AG04450 (cell line): ENCODE data around the gene DPP6. TPM values are rescaled to one million over a fixed set of nuclear protein-coding genes. Genes with fewer than 3 reads are reported as not detected.

Source experiments
- CTCF ChIA-PET: fragments of 300-600, 350-600 bp; formaldehyde crosslinking; extraction: SDS; loops from one replicate; lab custom pipeline; 2022; ENCODE audit warnings: antibody characterized with exemption, inconsistent platforms; lab: Charles Lee
- POLR2A ChIA-PET: fragments of 350-600 bp; formaldehyde crosslinking; extraction: SDS; loops from one replicate; lab custom pipeline; 2021; ENCODE audit warnings: antibody characterized with exemption, inconsistent platforms; lab: Yijun Ruan, JAX
- DNase-seq: peaks from one replicate; pipeline ENCODE4 v3.0.0-alpha.2; 2011; ENCODE audit warnings: low read depth, low spot score
- H3K27ac ChIP-seq: one replicate; pipeline ENCODE4 v1.5.1; 2012; ENCODE audit warnings: low read depth, low read length, control low read depth
- H3K27me3 ChIP-seq: one replicate; pipeline ENCODE4 v1.6.0; 2012; ENCODE audit warnings: low read length; ENCODE audit not compliant: control insufficient read depth, insufficient read depth
- H3K4me3 ChIP-seq: 2 replicates; pipeline ENCODE4 v1.5.1; 2011; ENCODE audit warnings: mild to moderate bottlenecking, low read depth, low read length, control low read depth
- H3K9me3 ChIP-seq: 2 replicates; pipeline ENCODE4 v1.5.1; 2012; ENCODE audit warnings: low read length; ENCODE audit not compliant: control insufficient read depth, insufficient read depth
- CTCF ChIP-seq: IDR thresholded peaks from 2 replicates; pipeline ENCODE4 v1.5.1; 2011; ENCODE audit warnings: low read depth, low read length, control low read depth, inconsistent platforms
- polyA plus RNA-seq: library from polyadenylated mRNA; depleted of rRNA; stranded (reverse); fragments of >200 nt; gene quantifications from 2 replicates; pipeline ENCODE4 v1.2.3, GENCODE V29; 2011

DPP6 gene
- polyA plus RNA-seq, 1 experiment: not detected

GRCh38 chr7:154178895-154179294 lies 126.7 kb downstream of the DPP6 start:
- TF ChIP-seq CTCF: no peak
- Histone ChIP-seq H3K9me3 (peaks cover 46% of the 10 kb centered on the region), H3K27ac (no peak overlapping the region), H3K27me3 (no peaks in the 10 kb centered on the region), H3K4me3 (no peak overlapping the region)
- no peak for DNase-seq
- ChIA-PET POLR2A (no interaction called here), CTCF (no interaction called here)

- peaks cover 40% of the 10 kb centered on the region for H3K9me3 ChIP-seq
- DNase-seq: no peak
- H3K27ac ChIP-seq: no peak overlapping the region
- TF ChIP-seq CTCF: no peak
- CTCF ChIA-PET: no interaction called here
- no peak overlapping the region for H3K4me3 ChIP-seq
- POLR2A ChIA-PET: no interaction called here
- no peaks in the 10 kb centered on the region for H3K27me3 ChIP-seq
These were observed 131.3 kb downstream of the DPP6 start for GRCh38 chr7:154183482-154183881.

- no peak for DNase-seq
- H3K9me3 ChIP-seq: peaks cover 37% of the 10 kb centered on the region
- no peak overlapping the region for H3K4me3 ChIP-seq
- no peaks in the 10 kb centered on the region for H3K27me3 ChIP-seq
- ChIA-PET CTCF (no interaction called here), POLR2A (no interaction called here)
- H3K27ac ChIP-seq: no peak overlapping the region
- no peak for TF ChIP-seq CTCF
These were observed 131.7 kb downstream of the DPP6 start for GRCh38 chr7:154183946-154184345.

- Histone ChIP-seq H3K9me3 (peaks cover 32% of the 10 kb centered on the region), H3K27ac (no peak overlapping the region), H3K4me3 (no peak overlapping the region), H3K27me3 (no peaks in the 10 kb centered on the region)
- POLR2A ChIA-PET: no interaction called here
- DNase-seq: no peak
- TF ChIP-seq CTCF: no peak
- CTCF ChIA-PET: no interaction called here
These were observed 134.6 kb downstream of the DPP6 start for GRCh38 chr7:154186811-154187210.

GRCh38 chr7:154188330-154188729 lies 136.1 kb downstream of the DPP6 start:
- no peaks in the 10 kb centered on the region for H3K27me3 ChIP-seq
- H3K4me3 ChIP-seq: no peak overlapping the region
- ChIA-PET POLR2A (no interaction called here), CTCF (no interaction called here)
- no peak for DNase-seq
- no peak overlapping the region for H3K27ac ChIP-seq
- peaks cover 30% of the 10 kb centered on the region for H3K9me3 ChIP-seq
- no peak for TF ChIP-seq CTCF
